ENCODE results near the gene DNHD1.

Gene DNHD1

GRCh38 chr11:6594142-6594768 is 97.2 kb downstream of the DNHD1 start:
- DNase-seq (ENCODE audit: low read depth) = no peak

DNA sequence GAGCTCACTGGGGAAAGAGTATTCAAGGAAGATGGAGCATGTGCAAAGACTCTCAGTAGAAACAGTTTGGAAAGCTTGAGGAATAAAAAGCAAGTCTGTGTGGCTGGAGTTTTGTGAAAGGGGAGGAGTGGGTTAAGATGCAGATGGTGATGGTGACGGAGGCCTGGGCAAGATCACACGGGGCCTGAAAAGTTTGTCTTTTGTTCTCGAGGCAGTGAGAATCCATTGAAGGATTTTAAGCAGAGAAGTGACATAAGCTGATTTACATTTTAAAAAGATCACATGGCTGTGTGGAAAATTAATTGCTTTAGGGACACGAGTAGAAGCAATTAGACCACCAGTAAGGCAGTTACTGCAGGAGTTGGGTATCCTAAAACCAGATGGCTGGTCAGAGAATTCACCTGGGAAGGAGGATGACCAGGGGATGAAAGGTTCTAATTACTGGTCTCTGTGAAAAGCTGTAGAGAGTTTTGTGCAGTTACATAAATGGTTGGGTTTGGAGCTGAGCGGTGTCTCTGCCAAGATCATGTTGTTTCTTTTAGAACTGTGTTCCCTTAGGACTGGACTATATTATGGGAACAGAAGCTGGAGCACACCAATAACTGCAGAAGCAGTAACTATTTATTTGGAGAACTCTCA is 99.3 kb downstream of the DNHD1 start:
- DNase-seq (ENCODE audit: low read depth) = no peak

DNA sequence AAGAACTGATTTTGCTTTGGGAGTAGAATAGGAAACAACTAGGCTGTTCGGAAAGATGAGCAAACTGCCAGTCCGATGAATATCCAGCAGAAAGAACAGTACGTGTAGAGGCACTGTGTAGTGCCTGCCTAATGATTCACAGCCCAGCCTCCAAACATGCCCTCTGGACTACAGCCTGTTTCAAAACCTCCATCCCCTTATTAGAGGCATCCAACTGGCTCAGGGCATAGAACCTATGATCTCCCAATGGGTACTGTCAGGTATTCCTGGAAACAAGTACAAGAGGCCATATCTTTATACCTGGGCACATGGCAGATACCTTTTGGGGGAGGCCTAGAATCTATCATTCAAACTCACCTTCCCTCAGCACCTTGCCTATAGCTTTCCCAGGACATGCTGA is 101.5 kb downstream of the DNHD1 start:
- DNase-seq (ENCODE audit: low read depth) = no peak

- no peak for DNase-seq (ENCODE audit: low read depth)
Measured at GRCh38 chr11:6599449-6599848, 102.4 kb downstream of the DNHD1 start.

- DNase-seq (ENCODE audit: low read depth) = no peak
Measured at GRCh38 chr11:6599881-6600390, 102.9 kb downstream of the DNHD1 start.

DNA sequence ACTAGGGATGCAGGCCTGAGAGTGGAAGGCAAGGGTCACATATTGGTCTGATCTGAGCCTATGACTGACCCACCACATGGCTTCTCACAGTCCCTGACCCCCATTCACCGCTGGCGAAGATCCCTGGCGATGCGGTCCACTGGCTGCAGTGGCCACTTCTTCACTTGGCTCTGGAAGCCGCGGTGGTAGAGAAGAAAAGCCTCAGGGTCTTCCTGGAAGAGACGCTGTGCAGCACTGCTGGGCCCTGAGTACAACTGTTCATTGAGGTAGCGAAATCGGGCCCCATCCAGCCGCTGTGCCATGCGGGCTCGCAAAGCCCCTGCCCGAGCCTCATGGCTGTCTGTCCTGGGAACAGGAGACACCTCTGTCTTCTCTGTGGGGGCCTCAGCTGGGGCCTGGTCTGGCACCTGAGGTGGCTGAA is 104.0 kb downstream of the DNHD1 start:
- no peak for DNase-seq (ENCODE audit: low read depth)

GRCh38 chr11:6602096-6602940 is 105.2 kb downstream of the DNHD1 start:
- no peak for DNase-seq (ENCODE audit: low read depth)

- DNase-seq (ENCODE audit: low read depth) = peak; percentile 77
Measured at GRCh38 chr11:6603287-6604080, 106.4 kb downstream of the DNHD1 start, which contains the start of the genes ILK and RRP8. ILK (plus strand) TSS chr11:6603774; CDS start chr11:6604272, 498 bp downstream. RRP8 (minus strand) TSS chr11:6603616; CDS start chr11:6603502, 114 bp downstream.

DNA sequence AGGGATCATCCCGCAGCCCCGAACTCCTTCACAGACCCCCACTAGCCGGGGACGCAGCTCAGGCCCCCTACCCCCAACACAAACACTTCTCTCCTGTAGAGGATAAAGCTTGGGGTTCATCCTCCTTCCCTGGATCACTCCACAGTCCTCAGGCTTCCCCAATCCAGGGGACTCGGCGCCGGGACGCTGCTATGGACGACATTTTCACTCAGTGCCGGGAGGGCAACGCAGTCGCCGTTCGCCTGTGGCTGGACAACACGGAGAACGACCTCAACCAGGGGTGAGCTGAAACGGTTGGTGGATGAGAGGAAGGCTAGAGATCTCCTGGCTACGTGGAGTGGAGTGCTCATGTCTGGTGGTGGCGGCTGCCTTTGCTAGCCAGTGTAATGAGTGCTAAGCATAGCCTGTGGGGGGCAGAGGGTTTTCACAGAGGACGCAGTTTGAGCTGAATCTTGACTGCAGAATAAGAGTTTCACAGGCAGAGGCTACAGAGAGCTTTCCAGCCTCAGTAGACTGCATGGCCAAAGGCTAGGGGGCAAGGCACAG is 107.1 kb downstream of the DNHD1 start:
- peak; percentile 44 for DNase-seq (ENCODE audit: low read depth)

DNA sequence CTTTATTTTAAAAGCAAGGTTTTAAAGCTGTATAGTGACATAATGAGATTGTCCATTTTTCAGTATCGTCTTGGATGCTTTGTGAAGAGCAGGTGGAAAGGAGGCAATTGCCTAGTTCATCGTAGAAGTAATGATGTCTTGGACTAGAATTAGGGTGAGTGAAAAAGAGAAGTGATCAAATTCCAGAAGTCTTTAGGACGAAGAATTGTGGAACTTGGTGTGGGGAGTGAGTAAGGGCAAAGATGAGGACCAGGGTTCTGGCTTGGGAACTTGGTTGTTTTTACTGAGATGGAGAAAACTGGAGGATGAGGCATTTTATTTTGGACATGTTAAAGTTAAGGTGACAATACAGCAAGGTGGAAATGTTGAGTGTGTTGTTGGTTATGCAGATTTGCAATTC is 107.7 kb downstream of the DNHD1 start:
- DNase-seq (ENCODE audit: low read depth) = no peak

GRCh38 chr11:6606471-6607189 is 109.5 kb downstream of the DNHD1 start:
- DNase-seq (ENCODE audit: low read depth) = no peak

GRCh38 chr11:6607190-6607795 is 110.2 kb downstream of the DNHD1 start:
- no peak for DNase-seq (ENCODE audit: low read depth)

- no peak for DNase-seq (ENCODE audit: low read depth)
Measured at GRCh38 chr11:6608011-6608410, 110.9 kb downstream of the DNHD1 start.

DNA sequence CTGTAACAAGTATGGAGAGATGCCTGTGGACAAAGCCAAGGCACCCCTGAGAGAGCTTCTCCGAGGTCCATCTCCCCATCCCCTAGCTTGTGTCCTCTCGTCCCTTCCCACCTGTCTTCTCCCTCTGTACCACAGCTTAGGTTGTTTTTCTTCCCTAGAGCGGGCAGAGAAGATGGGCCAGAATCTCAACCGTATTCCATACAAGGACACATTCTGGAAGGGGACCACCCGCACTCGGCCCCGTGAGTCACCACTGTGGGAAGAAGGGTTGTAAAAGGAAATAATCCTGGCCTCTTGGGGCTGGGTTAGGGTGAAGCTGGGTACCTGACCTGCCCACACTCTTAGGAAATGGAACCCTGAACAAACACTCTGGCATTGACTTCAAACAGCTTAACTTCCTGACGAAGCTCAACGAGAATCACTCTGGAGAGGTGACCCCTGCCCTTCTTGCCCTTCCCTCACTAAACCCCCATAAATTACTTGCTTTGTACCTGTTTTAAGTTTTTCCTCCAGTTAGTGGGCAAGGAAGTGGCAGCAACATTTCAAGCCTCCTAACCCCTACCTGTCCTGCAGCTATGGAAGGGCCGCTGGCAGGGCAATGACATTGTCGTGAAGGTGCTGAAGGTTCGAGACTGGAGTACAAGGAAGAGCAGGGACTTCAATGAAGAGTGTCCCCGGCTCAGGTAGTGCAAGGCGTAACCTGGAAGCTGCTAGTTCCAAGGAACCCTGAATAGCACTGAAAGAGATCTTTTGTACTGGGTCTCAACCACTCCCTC is 111.8 kb downstream of the DNHD1 start:
- no peak for DNase-seq (ENCODE audit: low read depth)

GRCh38 chr11:6609502-6610015 is 112.5 kb downstream of the DNHD1 start:
- no peak for DNase-seq (ENCODE audit: low read depth)

DNA sequence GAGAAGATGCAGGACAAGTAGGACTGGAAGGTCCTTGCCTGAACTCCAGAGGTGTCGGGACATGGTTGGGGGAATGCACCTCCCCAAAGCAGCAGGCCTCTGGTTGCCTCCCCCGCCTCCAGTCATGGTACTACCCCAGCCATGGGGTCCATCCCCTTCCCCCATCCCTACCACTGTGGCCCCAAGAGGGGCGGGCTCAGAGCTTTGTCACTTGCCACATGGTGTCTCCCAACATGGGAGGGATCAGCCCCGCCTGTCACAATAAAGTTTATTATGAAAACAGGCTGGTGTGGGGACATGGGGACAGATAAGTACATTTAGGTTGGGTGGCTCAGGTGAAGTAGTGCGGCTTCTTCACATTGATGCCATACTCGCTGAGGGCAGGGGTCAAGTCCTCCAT is 113.5 kb downstream of the DNHD1 start:
- no peak for DNase-seq (ENCODE audit: low read depth)

GRCh38 chr11:6611092-6611962 is 114.2 kb downstream of the DNHD1 start:
- DNase-seq (ENCODE audit: low read depth) = no peak

DNA sequence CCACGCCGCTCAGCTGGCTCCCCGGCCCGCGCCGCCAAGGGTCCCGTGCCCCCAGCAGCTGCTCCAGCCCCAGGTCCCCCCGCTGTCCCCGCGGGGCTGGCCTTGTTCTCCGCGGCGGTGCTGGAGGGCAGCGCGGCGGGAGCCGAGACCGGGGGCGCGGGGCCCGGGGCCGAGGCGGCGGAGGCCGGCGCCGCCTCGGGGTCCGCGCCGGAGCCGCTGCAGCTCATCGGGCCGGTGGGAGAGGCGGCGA is 114.8 kb downstream of the DNHD1 start:
- DNase-seq (ENCODE audit: low read depth) = no peak
